GDM1 (cell line): ENCODE data around the gene SSR4.

Experiments
- DNase-seq: peaks from one replicate; lab custom pipeline; 2025; lab: John Stamatoyannopoulos, UW

SSR4 gene

DNA sequence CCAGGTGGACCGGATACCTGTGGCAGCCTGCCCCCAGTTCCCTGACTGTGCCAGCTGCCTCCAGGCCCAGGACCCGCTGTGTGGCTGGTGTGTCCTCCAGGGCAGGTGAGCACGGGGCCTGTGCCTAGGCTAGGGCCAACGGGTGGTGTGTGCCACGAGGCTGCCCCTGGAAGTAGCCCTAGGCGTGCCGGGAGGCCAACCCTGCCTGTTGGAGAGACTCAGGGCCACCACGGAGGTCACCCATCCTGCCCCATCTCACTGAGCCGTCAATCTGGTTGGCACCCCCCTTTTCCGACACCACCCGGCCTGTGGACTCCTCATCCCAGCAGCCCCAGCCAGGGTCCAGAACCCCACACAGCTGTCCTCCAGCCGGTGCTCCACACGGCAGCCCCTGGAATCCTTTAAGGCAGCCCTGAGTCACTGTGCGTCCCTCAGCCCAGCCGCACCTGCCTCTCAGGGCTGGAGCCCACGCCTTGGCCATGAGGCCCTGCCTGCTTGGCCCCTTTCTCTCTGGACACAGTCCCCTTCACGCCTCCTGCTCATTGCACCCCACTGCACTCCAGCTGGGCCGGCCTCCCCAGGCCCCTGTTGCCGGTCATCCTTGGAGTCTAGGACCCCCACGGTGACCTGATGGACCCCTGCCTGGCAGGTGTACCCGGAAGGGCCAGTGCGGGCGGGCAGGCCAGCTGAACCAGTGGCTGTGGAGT is 25.2 kb upstream of the SSR4 start:
- DNase-seq, result no peak

DNA sequence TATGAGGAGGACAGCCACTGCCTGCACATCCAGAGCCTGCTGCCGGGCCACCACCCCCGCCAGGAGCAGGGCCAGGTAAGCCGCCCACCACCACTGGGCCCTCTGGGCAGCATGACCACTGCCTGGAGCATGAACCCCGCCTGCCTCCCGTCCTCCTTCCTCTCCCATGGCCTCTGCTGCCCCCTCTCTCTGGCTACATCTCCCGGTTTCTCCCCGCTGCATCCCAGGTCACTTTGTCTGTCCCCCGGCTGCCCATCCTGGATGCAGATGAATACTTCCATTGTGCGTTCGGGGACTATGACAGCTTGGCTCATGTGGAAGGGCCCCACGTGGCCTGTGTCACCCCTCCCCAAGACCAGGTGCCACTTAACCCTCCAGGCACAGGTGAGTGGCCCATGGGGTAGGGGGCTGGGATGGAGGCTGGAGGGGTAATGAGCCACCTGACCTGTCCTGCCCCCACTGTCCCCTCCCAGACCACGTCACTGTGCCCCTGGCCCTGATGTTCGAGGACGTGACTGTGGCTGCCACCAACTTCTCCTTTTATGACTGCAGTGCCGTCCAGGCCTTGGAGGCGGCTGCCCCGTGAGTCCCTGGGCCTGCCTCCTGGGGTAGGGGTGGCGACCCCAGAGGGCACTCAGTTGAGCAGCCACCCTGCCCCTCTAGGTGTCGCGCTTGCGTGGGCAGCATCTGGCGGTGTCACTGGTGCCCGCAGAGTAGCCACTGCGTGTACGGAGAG is 24.4 kb upstream of the SSR4 start:
- no peak for DNase-seq

DNA sequence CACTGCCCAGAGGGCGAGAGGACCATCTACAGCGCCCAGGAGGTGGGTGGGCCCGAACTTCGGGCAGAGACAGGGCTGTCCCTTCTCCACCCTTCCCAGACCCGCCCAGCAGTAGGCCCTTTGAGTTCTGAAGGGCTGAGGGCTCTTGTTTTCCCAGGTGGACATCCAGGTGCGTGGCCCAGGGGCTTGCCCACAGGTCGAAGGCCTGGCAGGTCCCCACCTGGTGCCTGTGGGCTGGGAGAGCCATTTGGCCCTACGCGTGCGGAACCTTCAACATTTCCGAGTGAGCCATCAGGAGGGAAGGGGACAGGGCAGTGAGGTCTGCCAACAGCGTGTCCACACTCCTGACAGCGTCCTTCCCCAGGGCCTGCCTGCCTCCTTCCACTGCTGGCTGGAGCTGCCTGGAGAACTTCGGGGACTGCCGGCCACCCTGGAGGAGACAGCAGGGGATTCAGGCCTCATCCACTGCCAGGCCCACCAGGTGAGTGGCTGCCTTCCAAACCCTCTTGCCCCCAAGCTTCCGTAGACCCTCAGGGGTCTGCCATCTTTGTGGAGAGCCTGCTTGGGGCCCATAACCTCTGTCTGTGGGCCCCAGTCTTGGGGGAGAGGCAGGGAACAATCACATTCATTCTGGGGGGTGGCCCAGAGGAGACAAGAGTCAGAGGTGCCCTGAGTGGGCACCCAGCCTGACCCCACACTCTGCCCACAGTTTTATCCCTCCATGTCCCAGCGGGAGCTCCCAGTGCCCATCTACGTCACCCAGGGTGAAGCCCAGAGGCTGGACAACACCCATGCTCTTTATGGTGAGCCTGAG is 23.7 kb upstream of the SSR4 start:
- no peak for DNase-seq

DNA sequence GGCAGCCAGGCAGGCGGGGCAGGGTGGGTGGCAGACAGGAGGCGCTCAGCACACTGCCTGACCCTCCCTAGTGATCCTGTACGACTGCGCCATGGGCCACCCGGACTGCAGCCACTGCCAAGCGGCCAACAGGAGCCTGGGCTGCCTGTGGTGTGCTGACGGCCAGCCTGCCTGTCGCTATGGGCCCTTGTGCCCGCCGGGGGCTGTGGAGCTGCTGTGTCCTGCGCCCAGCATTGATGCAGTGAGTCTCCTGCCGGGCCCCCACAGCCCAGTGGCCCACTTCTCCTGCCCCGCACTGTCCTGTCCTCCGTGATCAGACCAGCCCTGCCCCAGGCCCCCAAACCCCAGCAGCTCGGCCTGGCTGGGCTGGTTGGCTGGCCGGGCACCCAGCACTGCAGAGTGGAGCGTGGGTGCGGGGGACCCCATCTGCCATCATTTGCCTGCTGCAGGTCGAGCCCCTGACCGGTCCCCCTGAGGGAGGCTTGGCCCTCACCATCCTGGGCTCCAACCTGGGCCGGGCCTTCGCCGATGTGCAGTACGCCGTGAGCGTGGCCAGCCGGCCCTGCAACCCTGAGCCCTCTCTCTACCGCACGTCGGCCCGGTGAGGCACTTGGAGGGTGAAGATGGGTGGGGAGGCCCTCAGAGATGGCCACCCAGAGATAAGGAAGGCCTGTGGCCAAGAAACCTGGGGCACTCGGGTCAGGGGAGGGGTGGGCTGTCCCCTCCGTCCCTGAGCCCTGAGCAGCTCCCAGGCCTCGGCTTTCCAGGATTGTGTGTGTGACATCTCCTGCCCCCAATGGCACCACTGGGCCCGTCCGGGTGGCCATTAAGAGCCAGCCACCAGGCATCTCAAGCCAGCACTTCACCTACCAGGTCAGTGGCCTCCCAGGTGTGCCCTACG is 22.8 kb upstream of the SSR4 start:
- no peak for DNase-seq

DNA sequence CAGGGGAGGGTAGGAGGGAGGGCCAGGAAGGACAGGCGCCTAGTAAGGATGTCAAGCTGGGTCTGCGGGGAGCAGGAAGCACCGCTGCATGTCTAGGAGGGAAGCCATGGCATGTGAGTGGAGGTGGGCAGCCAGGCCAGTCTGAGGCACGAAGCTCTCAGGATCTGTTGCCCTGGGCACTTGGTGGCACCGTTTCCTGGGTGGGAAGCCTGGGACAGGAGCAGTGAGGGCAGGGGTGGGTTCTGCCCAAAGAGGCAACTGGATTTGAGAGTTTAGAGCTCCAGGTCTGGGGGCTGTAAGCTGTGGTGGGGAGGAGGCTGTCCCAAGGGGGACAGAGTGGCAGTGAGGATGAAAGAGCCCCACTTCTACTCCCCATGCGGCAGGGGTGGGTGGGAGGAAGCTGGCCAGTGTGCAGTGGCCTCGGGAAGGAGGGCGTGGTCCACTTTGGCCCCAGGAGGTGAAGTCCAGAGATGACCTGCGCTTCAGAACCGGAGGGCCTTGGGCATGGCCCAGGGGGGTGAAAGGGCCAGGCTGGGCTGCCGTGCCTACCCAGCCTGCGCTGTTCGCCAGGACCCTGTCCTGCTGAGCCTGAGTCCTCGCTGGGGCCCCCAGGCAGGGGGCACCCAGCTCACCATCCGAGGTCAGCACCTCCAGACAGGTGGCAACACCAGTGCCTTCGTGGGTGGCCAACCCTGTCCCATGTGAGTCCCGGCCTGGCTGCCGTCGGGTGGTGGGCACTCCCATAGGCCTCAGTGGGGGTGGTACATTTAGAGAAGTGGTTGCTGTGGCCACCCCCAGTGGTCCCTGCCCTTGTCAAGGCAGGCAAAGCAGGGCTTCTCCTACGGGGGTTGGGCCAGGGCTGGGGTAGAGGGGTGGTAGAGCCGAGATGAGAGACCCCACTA is 21.9 kb upstream of the SSR4 start:
- no peak for DNase-seq

DNA sequence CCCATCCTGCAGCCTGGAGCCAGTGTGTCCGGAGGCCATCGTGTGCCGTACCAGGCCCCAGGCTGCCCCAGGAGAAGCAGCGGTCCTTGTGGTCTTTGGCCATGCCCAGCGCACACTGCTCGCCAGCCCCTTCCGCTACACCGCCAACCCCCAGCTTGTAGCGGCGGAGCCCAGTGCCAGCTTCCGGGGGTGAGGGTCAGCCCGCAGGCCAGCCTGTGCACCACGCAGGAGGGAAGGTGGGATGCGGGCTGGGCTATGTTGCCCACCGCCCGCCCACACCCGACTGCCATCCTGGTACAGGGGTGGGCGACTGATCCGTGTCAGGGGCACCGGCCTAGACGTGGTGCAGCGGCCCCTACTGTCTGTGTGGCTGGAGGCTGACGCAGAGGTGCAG is 21.3 kb upstream of the SSR4 start:
- no peak for DNase-seq

DNA sequence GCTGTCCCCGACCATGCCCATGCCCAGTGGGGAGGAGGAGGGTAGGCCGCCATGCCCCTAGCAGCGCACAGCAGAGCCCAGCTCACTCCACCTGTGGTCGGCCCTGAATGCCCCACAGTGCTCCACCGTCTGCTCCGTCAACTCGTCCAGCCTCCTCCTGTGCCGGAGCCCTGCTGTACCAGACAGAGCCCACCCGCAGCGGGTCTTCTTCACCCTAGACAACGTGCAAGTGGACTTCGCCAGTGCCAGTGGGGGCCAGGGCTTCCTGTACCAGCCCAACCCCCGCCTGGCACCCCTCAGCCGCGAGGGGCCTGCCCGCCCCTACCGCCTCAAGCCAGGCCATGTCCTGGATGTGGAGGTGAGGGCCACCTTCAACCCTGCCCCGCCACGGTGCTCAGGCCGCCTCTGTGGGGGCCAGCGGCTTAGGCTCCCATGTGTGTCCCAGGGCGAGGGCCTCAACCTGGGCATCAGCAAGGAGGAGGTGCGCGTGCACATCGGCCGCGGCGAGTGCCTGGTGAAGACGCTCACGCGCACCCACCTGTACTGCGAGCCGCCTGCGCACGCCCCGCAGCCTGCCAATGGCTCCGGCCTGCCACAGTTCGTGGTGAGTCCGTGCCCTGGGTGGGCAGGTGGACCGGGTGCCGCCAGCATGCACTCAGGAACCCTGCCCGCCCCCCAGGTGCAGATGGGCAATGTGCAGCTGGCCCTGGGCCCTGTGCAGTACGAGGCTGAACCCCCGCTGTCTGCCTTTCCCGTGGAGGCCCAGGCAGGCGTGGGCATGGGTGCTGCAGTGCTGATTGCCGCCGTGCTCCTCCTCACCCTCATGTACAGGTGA is 20.5 kb upstream of the SSR4 start:
- DNase-seq, result no peak

DNA sequence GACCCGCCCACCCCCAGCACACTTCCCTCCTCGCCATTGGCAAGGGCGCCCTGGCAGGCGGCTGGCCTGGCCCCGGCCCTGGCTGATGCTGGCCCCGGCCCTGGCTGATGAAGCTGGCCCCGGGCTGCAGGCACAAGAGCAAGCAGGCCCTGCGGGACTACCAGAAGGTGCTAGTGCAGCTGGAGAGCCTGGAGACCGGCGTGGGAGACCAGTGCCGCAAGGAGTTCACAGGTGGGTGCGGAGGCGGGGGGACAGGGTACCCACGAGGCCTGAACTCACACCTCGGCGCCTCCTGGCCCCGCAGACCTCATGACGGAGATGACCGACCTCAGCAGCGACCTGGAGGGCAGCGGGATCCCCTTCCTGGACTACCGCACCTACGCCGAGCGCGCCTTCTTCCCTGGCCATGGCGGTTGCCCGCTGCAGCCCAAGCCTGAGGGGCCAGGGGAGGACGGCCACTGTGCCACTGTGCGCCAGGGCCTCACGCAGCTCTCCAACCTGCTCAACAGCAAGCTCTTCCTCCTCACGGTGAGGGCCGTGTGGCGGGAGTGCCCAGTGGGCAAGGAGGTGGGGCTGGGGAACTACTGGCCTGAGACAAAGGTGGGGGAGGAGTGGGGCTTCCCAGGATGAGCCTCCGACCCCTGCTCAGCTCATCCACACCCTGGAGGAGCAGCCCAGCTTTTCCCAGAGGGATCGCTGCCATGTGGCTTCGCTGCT is 19.7 kb upstream of the SSR4 start:
- DNase-seq, result no peak

DNA sequence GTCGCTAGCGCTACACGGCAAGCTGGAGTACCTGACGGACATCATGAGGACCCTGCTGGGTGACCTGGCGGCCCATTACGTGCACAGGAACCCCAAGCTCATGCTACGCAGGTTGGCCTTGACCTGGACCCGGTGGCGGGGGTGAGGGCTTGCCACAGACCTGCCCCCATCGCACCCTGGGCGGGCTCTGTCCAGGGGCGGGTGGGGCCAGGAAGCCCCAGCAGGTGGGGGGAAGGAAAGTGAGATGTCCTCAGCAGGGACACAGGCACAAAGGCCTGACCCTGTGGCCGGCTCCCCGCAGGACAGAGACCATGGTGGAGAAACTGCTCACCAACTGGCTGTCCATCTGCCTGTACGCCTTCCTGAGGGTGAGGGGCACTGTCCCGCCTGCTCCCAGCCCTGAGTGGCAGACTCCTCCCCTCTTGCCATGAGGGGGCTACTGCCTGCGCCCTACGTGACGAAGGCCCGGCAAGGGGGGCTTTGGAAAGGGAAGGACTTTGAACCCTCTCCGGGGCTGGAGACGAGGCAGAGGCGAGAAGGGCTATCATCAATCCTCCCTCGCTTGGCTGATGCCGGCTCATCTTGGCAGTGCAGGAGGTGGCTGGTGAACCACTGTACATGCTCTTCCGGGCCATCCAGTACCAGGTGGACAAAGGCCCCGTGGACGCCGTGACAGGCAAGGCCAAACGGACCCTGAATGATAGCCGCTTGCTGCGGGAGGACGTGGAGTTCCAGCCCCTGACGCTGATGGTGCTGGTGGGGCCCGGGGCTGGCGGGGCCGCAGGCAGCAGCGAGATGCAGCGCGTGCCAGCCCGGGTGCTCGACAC is 19.0 kb upstream of the SSR4 start:
- no peak for DNase-seq

DNA sequence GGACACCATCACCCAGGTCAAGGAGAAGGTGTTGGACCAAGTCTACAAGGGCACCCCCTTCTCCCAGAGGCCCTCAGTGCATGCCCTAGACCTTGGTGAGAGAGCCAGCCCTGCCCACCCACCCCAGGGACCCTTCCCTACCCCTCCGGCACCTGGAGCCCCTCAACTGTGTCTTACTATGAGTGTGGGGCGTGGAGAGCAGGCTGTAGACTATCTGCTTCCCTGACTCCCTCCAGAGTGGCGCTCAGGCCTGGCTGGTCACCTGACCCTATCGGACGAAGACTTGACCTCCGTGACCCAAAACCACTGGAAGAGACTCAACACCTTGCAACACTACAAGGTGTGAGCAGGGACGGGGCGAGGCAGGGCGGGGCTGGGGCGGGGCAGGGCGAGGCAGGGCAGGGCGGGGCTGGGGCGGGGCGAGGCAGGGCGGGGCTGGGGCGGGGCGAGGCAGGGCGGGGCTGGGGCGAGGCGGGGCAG is 18.3 kb upstream of the SSR4 start:
- no peak for DNase-seq

DNA sequence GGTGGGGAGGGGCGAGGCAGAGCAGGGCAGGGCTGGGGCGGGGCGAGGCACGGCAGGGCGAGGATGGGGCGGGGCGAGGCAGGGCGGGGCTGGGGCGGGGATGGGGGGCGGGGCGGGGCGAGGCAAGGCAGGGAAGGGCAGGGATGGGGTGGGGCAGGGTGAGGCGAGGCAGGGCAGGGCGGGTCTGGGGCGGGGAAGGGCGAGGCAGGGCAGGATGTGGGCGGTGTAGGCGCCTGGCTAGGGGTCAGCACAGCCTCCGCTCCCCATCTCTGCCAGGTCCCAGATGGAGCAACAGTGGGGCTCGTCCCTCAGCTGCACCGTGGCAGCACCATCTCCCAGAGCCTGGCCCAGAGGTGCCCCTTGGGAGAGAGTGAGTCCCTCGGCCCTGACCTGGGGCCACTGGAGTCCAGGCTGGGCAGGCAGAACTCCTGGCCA is 17.8 kb upstream of the SSR4 start:
- DNase-seq, result no peak

DNA sequence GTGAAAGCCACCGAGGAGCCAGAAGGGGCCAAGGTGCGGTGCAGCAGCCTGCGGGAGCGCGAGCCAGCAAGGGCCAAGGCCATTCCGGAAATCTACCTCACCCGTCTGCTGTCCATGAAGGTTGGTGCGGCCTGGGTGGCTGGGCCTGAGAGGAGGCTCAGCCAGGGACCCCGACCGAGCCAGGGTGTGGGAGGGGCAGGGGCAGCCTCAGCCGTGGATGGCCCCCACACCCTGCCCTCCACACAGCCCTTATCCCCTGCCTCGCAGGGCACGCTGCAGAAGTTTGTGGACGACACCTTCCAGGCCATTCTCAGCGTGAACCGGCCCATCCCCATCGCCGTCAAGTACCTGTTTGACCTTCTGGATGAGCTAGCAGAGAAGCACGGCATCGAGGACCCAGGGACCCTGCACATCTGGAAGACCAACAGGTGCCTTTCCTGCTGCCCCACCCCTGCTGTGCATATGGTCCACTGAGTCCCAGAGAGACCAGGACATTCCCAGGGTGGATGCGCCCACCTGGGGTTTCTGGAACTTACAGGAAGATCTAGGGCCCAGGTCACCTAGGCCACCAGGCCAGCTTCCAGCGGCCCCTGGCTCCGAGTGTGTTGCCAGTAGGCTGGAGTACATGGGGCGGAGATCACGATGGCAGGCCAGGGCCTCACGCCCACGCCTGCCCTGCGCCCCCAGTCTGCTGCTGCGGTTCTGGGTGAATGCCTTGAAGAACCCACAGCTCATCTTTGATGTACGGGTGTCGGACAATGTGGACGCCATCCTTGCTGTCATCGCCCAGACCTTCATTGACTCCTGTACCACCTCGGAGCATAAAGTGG is 17.0 kb upstream of the SSR4 start:
- DNase-seq, result no peak

DNA sequence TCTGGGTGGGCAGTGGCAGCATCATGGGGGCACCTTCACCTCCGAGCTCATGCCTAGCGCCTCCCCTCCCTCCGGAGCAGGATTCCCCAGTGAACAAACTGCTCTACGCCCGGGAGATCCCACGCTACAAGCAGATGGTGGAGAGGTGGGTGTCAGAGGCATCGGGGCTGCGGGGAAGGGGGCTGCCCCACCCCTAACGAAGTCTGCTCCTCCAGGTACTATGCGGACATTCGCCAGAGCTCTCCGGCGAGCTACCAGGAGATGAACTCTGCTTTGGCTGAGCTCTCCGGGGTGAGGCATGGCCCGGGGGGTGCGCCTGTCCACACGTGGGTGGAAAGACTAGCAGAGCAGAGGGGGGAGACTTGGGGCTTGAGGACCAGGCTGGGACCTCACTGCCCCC is 16.3 kb upstream of the SSR4 start:
- no peak for DNase-seq

DNA sequence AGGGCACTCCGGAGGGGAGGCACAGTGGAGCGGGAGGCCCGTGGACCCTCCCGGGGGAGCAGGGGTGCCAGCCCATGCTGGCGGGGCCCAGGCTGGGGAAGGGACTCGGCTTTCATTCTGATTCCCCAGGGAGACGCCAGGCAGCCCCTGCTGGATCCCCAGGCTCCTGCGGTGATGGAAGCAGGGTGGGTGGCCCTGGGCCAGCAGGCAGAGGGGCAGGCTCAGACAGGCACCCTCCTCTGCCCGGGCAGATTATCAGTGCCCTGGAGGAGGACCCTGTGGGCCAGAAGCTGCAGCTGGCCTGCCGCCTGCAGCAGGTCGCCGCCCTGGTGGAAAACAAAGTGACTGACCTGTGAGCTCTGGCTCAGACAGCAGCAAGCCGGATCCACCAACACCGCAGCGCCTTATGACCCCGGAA is 15.8 kb upstream of the SSR4 start:
- DNase-seq, result no peak

DNA sequence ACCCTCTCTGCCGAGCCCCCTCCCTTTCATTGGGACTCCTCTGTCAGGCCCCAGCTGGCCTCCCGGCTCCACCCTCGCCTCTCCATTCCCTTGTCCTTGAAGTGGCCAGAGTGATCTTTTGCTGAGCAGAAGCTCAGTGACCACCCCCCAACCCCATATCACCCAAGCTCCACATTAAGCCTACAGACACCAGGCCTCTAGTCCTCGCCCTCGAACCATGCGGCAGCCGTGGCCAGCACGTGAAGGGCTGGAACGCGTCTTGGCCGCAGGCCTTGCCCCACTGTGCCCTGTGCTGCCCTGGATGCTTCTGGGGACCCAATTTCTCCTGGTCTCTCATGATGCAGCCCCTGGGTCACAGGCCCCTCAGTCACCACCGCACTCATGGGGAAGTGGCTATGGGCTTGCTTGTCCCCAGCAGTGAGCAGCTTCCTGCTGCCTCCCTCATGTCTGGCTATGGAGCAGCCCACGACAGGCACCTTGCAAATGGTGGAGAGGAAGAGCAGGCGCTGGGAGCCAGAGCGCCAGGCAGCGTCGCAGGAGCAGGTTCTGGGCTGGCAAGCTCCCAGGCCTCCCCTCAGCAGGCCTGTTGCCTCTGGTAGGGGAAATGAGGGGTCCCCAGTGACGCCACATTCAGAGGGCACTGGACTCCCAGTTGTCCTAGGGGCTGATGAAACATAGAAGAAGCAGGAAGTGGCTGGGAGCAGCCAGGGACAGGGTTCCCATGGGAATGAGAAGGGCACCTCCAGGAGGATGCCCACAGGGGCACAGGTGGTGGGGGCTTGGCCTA is 14.4 kb upstream of the SSR4 start:
- DNase-seq, result peak; percentile 59

DNA sequence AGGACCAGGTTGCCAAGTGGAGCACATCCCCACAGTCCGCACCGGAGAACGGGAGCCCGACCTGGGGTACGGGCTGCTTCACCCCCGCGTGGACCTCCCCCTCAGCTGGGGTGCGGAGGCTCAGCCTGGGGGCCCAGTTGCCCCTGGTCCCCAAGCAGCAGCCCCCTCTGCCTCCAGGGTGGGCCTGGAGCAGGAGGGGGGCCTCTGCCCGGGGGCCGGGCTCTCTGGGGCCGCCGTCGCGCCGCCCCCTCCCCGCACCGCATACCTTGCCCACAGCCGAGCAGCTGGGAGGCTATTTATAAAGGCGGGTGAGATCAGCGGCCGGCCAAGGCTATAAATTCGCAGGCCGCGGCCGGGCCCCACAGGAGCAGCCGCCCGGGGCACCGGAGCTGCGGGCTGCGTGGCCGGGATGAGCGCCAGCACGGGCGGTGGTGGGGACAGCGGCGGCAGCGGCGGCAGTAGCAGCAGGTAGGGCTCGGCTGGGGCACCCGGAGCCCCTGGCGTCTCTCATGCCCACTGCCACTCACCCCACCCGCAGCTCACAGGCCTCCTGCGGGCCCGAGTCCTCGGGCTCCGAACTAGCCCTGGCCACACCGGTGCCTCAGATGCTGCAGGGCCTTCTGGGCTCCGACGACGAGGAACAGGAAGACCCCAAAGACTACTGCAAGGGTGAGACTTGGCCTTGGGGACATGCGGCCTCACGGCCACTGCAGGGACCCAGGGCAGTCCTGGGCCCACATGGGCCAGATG is 13.6 kb upstream of the SSR4 start, which contains the start of gene SRPK3:
Gene SRPK3, plus strand, starts transcription at position 364 of the 750 bp plus-strand sequence. Its CDS starts 46 bp downstream, at position 410.
- DNase-seq, result no peak
